Mesodermal cell (in vitro differentiated cells): Measurements from ENCODE around the gene SCN4B.
"Not testable (repeated sequence)": the region's sequence is repeated elsewhere in the genome, so short reads cannot be mapped to it uniquely, and the experiment has no call there.

Experiments
- H3K27ac ChIP-seq: 2 replicates; pipeline ENCODE4 v1.7.0; 2013; ENCODE audit warnings: mild to moderate bottlenecking, low read depth, low read length, moderate library complexity; ENCODE audit not compliant: severe bottlenecking
- H3K36me3 ChIP-seq: 2 replicates; pipeline ENCODE4 v1.7.1; 2013; ENCODE audit warnings: mild to moderate bottlenecking, low read length, moderate library complexity; ENCODE audit not compliant: control insufficient read depth, insufficient read depth
- H3K4me1 ChIP-seq: one replicate; pipeline ENCODE4 v1.7.1; 2013; ENCODE audit warnings: mild to moderate bottlenecking, low read length; ENCODE audit not compliant: insufficient read depth, control insufficient read depth, poor library complexity, severe bottlenecking
- H3K4me3 ChIP-seq: 2 replicates; pipeline ENCODE4 v1.7.0; 2013; ENCODE audit warnings: low read length, control low read depth, mild to moderate bottlenecking; ENCODE audit not compliant: insufficient read depth, poor library complexity, severe bottlenecking; ENCODE audit errors: extremely low read depth
- H3K9me3 ChIP-seq: 2 replicates; pipeline ENCODE4 v1.7.1; 2013; ENCODE audit warnings: mild to moderate bottlenecking, low read length, moderate library complexity; ENCODE audit not compliant: control insufficient read depth
- WGBS, 2 experiments: methylation state at CpG; one replicate each; pipeline ENCODE4 v1.1.5; 2013; ENCODE audit warnings: missing lambda C conversion rate in 2 of 2; ENCODE audit not compliant: insufficient coverage in 2 of 2; 5-methylcytosine and 5-hydroxymethylcytosine counted together

The SCN4B gene

DNA sequence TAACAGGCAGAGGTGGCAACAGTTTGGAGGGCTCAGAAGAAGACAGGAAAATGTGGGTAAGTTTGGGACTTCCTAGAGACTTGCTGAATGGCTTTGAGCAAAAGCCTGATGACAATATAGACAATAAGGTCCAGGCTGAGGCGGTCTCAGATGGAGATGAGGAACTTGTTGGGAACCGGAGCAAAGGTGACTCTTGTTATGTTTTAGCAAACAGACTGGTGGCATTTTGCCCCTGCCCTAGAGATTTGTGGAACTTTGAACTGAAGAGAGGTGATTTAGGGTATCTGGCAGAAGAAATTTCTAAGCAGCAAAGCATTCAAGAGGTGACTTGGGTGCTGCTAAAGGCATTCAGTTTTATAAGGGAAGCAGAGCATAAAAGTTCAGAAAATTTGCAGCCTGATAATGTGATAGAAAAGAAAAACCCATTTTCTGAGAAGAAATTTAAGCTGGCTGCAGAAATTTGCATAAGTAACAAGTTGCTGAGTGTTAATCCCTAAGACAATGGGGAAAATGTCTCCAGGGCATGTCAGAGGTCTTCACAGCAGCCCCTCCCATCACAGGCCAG is 38.4 kb upstream of the SCN4B start:
- WGBS, 2 experiments: 100% methylated on average over 2 of the region's 2 CpGs
- not testable (repeated sequence) for H3K36me3 ChIP-seq, H3K4me3 ChIP-seq, H3K9me3 ChIP-seq, H3K27ac ChIP-seq, H3K4me1 ChIP-seq

DNA sequence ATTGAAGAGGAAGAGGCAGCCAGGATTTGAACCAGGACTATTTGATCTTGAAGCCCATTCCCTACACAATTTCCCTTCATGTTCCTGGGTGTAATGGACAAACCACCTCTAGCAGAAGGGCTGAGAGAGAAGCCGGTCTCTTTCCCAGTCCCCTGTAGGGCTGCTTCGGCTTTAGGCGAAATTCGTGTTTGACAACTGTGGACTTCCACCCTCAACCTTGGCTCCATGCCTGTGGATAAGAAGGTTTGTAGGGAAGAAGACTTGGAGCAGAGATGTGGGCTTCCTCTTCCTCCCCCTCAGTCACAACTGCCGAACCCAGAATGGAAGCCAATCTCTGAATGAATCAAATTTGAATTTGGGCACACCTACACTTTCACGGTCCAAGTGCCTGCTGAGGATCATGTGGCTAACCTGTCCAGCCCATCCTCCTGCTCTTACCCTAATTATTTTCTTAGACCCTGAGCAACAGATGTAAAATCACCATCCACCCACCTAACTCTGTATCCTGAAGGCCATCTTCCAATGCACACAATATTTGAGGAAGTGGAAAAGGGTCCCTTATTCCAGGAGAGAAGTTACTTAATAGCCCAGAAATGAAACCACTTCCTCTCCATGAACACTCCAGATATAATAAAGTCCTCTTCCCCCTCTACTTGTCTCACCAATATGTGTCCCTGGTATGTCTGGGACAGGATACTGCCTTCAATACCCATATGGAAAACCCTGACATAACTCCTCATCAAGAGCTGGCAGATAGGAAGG is 33.9 kb upstream of the SCN4B start:
- Histone ChIP-seq H3K9me3 (no peaks in the 10 kb centered on the region), H3K27ac (no peak overlapping the region)
- 95 to 96% methylated on average over 2 to 3 of the region's 6 CpGs for WGBS, 2 experiments

DNA sequence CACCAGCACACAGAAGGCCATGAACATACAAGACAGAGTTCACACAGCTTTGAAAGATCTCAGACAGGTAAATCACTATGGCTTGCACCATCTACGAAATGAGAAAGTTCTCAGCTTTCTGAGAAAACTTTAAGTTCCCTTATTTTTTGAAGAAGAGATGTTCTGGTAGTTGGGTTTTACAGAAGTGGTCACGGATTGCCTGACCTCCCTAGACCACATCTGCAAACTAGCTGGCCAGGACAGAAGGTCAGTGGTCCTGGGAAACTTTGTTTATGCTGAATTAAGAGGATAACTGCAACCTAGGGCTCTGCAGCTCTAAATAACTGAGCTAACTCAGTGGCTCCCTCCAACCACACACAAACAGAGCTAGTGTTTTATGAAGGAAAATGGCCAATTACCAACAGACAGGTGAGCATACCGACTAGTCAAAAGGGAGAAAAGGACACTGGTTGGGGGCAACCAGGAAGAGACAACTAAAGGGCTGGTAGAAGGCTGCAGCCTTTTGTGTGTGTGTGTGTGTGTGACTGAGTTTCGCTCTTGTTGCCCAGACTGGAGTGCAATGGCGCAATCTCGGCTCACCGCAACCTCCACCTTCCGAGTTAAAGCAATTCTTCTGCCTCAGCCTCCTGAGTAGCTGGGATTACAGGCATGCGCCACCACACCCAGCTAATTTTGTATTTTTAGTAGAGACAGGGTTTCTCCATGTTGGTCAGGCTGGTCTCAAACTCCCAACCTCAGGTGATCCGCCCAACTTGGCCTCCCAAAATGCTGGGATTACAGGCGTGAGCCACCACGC is 32.4 kb upstream of the SCN4B start:
- 97% methylated on average over 5 to 9 of the region's 12 CpGs for WGBS, 2 experiments
- Histone ChIP-seq H3K27ac (no peak overlapping the region), H3K36me3 (no peaks in the 10 kb centered on the region), H3K4me1 (peaks cover 6% of the 10 kb centered on the region), H3K4me3 (no peak overlapping the region), H3K9me3 (no peaks in the 10 kb centered on the region)

More for the DNA sequence above, 33.9 kb upstream of the SCN4B start:
- Histone ChIP-seq H3K4me3 (no peak overlapping the region), H3K36me3 (no peaks in the 10 kb centered on the region), H3K4me1 (no peaks in the 10 kb centered on the region)

DNA sequence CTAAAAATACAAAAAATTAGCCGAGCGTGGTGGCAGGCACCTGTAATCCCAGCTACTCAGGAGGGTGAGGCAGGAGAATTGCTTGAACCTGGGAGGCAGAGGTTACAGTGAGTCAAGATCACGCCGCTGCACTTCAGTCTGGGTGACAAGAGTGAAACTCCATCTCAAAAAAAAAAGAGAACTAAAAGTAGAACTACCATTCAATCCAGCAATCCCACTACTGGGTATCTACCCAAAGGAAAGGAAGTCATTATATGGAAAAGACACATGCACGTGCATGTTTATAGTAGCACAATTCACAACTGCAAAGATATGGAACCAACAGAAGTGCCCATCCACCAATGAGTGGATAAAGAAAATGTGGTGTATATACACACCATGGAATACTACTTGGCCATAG is 31.1 kb upstream of the SCN4B start:
- H3K27ac ChIP-seq, H3K36me3 ChIP-seq, H3K9me3 ChIP-seq, H3K4me1 ChIP-seq, H3K4me3 ChIP-seq: not testable (repeated sequence)
- 93% methylated on average over 2 of the region's 5 CpGs; no CpG with 5 or more reads in 1 of the 2 experiments for WGBS, 2 experiments

DNA sequence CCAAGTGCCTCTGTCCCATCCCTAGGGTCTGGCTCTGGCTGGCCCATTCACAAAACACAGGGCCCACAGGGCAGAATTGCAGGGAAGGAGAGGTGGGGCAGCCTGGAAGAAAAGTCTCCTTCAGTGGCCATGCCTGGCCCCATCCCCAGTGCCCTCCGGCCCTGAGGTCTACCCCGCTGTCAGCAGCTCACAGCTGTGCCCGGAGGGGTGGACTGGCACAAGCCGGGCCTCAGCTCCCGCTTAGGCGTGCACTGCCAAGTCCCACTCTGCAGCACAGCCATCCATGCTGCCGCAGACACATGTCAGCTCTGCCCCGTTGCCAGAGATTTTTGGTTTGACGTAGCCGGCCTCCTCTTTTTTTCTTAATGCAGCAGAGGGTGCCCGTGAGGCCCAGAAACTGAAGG is 27.7 kb upstream of the SCN4B start:
- Histone ChIP-seq H3K9me3 (no peaks in the 10 kb centered on the region), H3K4me1 (peaks cover 16% of the 10 kb centered on the region), H3K36me3 (no peaks in the 10 kb centered on the region), H3K27ac (no peak overlapping the region), H3K4me3 (no peak overlapping the region)
- 10 to 14% methylated on average over 11 of the region's 11 CpGs for WGBS, 2 experiments

DNA sequence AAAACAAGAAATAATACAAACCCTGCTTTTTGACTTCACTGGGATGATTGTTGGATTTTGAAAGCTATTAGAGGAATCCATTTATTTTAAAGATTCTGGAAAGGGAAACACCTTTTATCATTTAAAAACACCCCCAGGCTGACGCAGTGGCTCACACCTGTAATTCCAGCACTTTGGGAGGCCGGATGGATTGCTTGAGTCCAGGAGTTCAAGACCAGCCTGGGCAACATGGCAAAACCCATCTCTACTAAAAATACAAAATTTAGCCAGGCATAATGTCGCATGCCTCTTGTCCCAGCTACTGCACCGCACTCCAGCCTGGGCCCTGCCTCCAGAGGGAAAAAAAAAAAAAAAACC is 24.1 kb upstream of the SCN4B start:
- no peak overlapping the region for H3K4me3 ChIP-seq
- H3K4me1 ChIP-seq: peaks cover 24% of the 10 kb centered on the region
- 73 to 74% methylated on average over 2 to 3 of the region's 4 CpGs for WGBS, 2 experiments
- no peak overlapping the region for H3K27ac ChIP-seq
- H3K36me3 ChIP-seq: no peaks in the 10 kb centered on the region
- no peaks in the 10 kb centered on the region for H3K9me3 ChIP-seq

DNA sequence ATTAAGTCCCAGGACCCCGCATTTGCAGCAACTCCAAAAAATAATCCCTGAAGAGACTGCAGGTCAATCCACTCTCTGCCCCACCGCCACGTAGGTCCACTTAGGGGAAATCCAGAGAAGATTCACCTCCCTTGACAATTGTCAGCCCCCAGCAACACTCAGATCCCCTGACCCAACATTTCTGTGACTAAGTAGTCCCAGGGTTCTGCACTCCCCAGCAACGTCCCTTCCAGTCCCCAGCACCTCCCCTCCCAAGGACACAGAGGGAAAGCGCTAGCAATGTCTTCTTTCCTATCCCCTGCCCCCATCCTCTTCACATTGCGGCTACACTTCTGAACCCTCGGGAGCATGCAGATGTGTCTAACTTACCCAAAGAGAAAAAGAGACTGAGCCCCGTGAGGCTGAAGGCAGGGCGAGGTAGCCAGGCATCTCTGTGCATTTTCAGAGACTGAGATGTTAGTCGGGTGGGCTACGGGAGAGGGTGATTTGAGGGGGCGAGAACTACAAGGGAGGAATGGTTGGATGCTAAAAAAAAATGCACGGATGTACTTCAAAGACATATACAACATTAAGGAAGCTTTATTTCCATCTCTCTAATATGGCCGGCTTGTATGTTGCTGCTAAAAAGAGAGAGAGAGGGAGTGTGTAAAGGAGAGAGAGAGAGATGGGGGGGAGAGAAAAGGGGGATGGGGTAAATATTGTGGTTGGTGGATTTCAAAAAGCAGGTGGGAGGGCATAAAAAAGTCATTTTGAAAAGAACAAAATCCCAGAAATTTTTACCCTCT is 23.6 kb upstream of the SCN4B start, which contains the start of gene SCN2B:
Gene SCN2B, minus strand, starts transcription at position 647 of the 785 bp plus-strand sequence. Its CDS starts 208 bp downstream, at position 439.
- no peaks in the 10 kb centered on the region for H3K9me3 ChIP-seq
- peaks cover 24% of the 10 kb centered on the region for H3K4me1 ChIP-seq
- H3K4me3 ChIP-seq: peak within 1 kb of the TSS; percentile 30
- H3K36me3 ChIP-seq: no peaks in the 10 kb centered on the region
- H3K27ac ChIP-seq: no peak within 1 kb of the TSS
- WGBS, 2 experiments: 19 to 28% methylated on average over 6 to 10 of the region's 14 CpGs

DNA sequence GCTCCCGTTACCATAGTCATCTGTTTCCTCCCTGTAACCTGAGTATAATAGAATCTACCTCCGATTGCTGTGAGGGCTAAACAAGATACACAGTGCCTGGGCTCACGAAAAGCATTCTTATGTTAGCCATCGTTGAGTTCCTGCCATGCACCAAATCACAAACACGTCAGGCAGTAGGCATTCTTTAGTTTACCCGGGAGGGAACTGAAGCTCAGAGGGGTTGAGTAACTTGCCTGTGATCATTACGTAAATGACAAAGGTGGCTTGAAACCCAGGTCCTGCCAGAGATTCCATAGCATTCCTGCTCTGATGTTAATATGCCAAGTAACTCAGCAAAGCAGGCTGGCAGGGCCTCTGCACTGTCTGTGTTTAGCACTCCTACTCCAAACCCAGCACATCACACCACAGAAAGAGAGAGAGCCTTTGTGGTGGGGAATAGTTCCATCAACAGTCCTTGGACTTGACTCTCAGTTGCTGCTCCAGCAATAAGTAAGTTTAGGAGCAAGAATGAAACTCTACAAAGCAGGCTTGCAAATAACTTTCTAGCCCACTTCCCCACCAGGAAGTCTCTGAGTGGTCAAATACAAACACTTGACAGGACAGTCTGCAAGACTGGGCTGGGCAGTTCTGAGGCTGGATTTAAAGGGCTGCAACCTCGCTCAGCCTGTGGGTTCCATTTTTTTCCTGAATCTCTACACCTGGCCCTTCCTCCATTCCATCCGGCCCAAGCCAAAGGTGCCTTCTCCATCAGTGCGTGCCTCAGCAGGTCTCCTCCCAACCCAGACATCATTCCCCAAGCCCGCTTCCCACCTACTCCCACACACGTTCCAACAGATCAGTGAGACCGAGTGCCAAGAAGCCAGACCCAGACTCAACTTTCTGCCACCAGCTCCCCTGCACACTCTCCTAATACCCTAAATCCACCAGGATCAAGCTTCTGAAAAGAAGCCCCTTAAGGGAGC is 22.7 kb upstream of the SCN4B start:
- no peaks in the 10 kb centered on the region for H3K9me3 ChIP-seq
- 36 to 44% methylated on average over 10 to 13 of the region's 13 CpGs for WGBS, 2 experiments
- H3K4me1 ChIP-seq: peaks cover 21% of the 10 kb centered on the region
- H3K4me3 ChIP-seq: no peak overlapping the region
- H3K36me3 ChIP-seq: no peaks in the 10 kb centered on the region
- H3K27ac ChIP-seq: no peak overlapping the region

DNA sequence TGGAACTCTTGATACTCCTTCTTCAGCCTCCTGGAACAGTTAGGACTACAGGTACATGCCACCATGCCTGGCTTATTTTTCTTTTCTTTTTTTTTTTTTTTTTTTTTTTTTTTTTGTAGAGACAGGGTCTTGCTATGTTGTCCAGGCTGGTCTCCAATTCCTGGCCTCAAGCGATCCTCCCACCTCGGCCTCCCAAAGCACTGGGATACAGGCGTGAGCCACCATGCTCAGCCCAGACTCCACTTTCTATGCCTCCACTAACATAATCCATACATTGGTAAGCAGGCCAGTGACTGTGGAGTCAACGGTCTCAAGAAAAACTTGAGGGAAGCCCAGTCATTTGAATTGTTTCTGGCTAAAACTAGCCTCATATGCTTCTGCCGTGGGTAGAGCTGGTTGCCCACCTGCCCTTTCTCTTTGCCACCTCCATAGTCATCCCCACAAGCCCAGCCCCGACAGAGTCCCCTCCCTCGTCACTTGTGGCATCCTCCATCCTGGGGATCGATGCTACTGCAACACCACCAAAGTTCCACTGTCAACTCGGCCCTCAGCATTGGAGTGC is 21.5 kb upstream of the SCN4B start:
- 86 to 89% methylated on average over 6 to 7 of the region's 9 CpGs for WGBS, 2 experiments

More for the DNA sequence above, 21.5 kb upstream of the SCN4B start:
- Histone ChIP-seq H3K36me3 (no peaks in the 10 kb centered on the region), H3K9me3 (no peaks in the 10 kb centered on the region), H3K27ac (no peak overlapping the region), H3K4me1 (peaks cover 18% of the 10 kb centered on the region), H3K4me3 (no peak overlapping the region)
